ENCODE data around the gene DDX19B. TPM values are rescaled to one million over a fixed set of nuclear protein-coding genes. Genes with fewer than 3 reads are reported as not detected.
A peak's percentile ranks its signal among the peaks of the same experiment; 100 is the strongest.
"Not testable (repeated sequence)": the region's sequence is repeated elsewhere in the genome, so short reads cannot be mapped to it uniquely, and the experiment has no call there.

DDX19B gene
- polyA plus RNA-seq, 1 donor (not counting 4 experiments of a cell fraction or from before 2014, with no cell fraction given): 24.6 TPM

- TF ChIP-seq EZH2 (IDR thresholded peaks at IDR 0.05; ENCODE audit: low read length) (no peak), CTCF (optimal IDR thresholded peaks at IDR 0.05 in 1 of 3, IDR thresholded peaks at IDR 0.05 in 1 of 3, conservative IDR thresholded peaks at IDR 0.05 in 1 of 3; ENCODE audit: extremely low read depth in 1 of 3, insufficient read depth in 2 of 3, low read length in 3 of 3) (no peak)
- Histone ChIP-seq H2AFZ (ENCODE audit: control insufficient read depth, low read length) (no peak overlapping the region), H3K9me3 (ENCODE audit: control insufficient read depth, low read depth, low read length) (no peaks in the 10 kb centered on the region), H3K4me2 (ENCODE audit: control insufficient read depth, extremely low read depth, insufficient read depth, low read depth, low read length) (no peak overlapping the region), H3K9ac (ENCODE audit: control insufficient read depth, extremely low read depth, insufficient read depth, low read length) (no peak overlapping the region), H4K20me1 (ENCODE audit: control insufficient read depth, extremely low read depth, insufficient read depth, low read length) (no peaks in the 10 kb centered on the region), H3K79me2 (ENCODE audit: control insufficient read depth, insufficient read depth, low read length) (peaks cover 35% of the 10 kb centered on the region), H3K36me3 (ENCODE audit: control insufficient read depth in 2 of 2, extremely low read depth in 1 of 2, insufficient read depth in 2 of 2, low read length in 2 of 2) (no peaks in the 10 kb centered on the region), H3K27me3 (ENCODE audit: control insufficient read depth, extremely low read depth, insufficient read depth, low read length) (no peaks in the 10 kb centered on the region), H3K9me1 (ENCODE audit: control insufficient read depth, extremely low read depth, insufficient read depth, low read length) (no peaks in the 10 kb centered on the region), H3K4me3 (ENCODE audit: control insufficient read depth in 2 of 3, extremely low read depth in 1 of 3, insufficient read depth in 2 of 3, low read depth in 1 of 3, low read length in 3 of 3) (no peak overlapping the region), H3K4me1 (ENCODE audit: control insufficient read depth, extremely low read depth, insufficient read depth, low read length) (peaks cover 11% of the 10 kb centered on the region), H3K27ac (ENCODE audit: control insufficient read depth, insufficient read depth, low read length) (no peak overlapping the region)
- dilution Hi-C loops (cut with MboI; ENCODE audit: extremely low pct_ligation_motif_present, low sequenced_read_pairs): no loop called here
- peak; percentile 13 for FAIRE-seq
- no peak for DNase-seq (ENCODE audit: low read depth, low spot score)
These were observed 6.0 kb downstream of the DDX19B start for GRCh38 chr16:70304892-70305448.

GRCh38 chr16:70306880-70307279, 7.9 kb downstream of the DDX19B start:
- Histone ChIP-seq H3K79me2 (ENCODE audit: control insufficient read depth, insufficient read depth, low read length) (peaks cover 18% of the 10 kb centered on the region), H3K4me2 (ENCODE audit: control insufficient read depth, extremely low read depth, insufficient read depth, low read depth, low read length) (no peak overlapping the region), H3K27ac (ENCODE audit: control insufficient read depth, insufficient read depth, low read length) (no peak overlapping the region), H3K4me1 (ENCODE audit: control insufficient read depth, extremely low read depth, insufficient read depth, low read length) (peaks cover 9% of the 10 kb centered on the region), H3K9me1 (ENCODE audit: control insufficient read depth, extremely low read depth, insufficient read depth, low read length) (no peaks in the 10 kb centered on the region), H2AFZ (ENCODE audit: control insufficient read depth, low read length) (no peak overlapping the region), H3K9ac (ENCODE audit: control insufficient read depth, extremely low read depth, insufficient read depth, low read length) (no peak overlapping the region), H3K36me3 (ENCODE audit: control insufficient read depth in 2 of 2, extremely low read depth in 1 of 2, insufficient read depth in 2 of 2, low read length in 2 of 2) (no peaks in the 10 kb centered on the region), H4K20me1 (ENCODE audit: control insufficient read depth, extremely low read depth, insufficient read depth, low read length) (no peaks in the 10 kb centered on the region), H3K9me3 (ENCODE audit: control insufficient read depth, low read depth, low read length) (no peaks in the 10 kb centered on the region), H3K27me3 (ENCODE audit: control insufficient read depth, extremely low read depth, insufficient read depth, low read length) (no peaks in the 10 kb centered on the region), H3K4me3 (ENCODE audit: control insufficient read depth in 2 of 3, extremely low read depth in 1 of 3, insufficient read depth in 2 of 3, low read depth in 1 of 3, low read length in 3 of 3) (no peak overlapping the region)
- no peak for DNase-seq (ENCODE audit: low read depth, low spot score)
- dilution Hi-C loops (cut with MboI; ENCODE audit: extremely low pct_ligation_motif_present, low sequenced_read_pairs): no loop called here
- FAIRE-seq: no peak
- TF ChIP-seq EZH2 (IDR thresholded peaks at IDR 0.05; ENCODE audit: low read length) (no peak), CTCF (optimal IDR thresholded peaks at IDR 0.05 in 1 of 3, IDR thresholded peaks at IDR 0.05 in 1 of 3, conservative IDR thresholded peaks at IDR 0.05 in 1 of 3; ENCODE audit: extremely low read depth in 1 of 3, insufficient read depth in 2 of 3, low read length in 3 of 3) (no peak)

- H3K9me3 ChIP-seq (ENCODE audit: control insufficient read depth, low read depth, low read length); H3K4me1 ChIP-seq (ENCODE audit: control insufficient read depth, extremely low read depth, insufficient read depth, low read length); H3K9me1 ChIP-seq (ENCODE audit: control insufficient read depth, extremely low read depth, insufficient read depth, low read length); dilution Hi-C loops (cut with MboI; ENCODE audit: extremely low pct_ligation_motif_present, low sequenced_read_pairs); H3K4me3 ChIP-seq (ENCODE audit: control insufficient read depth in 2 of 3, extremely low read depth in 1 of 3, insufficient read depth in 2 of 3, low read depth in 1 of 3, low read length in 3 of 3); H3K4me2 ChIP-seq (ENCODE audit: control insufficient read depth, extremely low read depth, insufficient read depth, low read depth, low read length); H3K9ac ChIP-seq (ENCODE audit: control insufficient read depth, extremely low read depth, insufficient read depth, low read length); H4K20me1 ChIP-seq (ENCODE audit: control insufficient read depth, extremely low read depth, insufficient read depth, low read length); H3K27ac ChIP-seq (ENCODE audit: control insufficient read depth, insufficient read depth, low read length); FAIRE-seq; H3K27me3 ChIP-seq (ENCODE audit: control insufficient read depth, extremely low read depth, insufficient read depth, low read length); H2AFZ ChIP-seq (ENCODE audit: control insufficient read depth, low read length); H3K36me3 ChIP-seq (ENCODE audit: control insufficient read depth in 2 of 2, extremely low read depth in 1 of 2, insufficient read depth in 2 of 2, low read length in 2 of 2); DNase-seq (ENCODE audit: low read depth, low spot score): not testable (repeated sequence)
- peaks cover 15% of the 10 kb centered on the region for H3K79me2 ChIP-seq (ENCODE audit: control insufficient read depth, insufficient read depth, low read length)
These were observed 8.7 kb downstream of the DDX19B start for GRCh38 chr16:70307726-70308125.
